OCI-LY1 (cell line): Measurements from ENCODE around the gene GRAP2.

Source experiments
- H2AFZ ChIP-seq: fragments of 200-600 bp; sonication (generic), shearing (Covaris generic); 2 replicates; pipeline ENCODE4 v1.6.0; 2014; ENCODE audit warnings: antibody characterized with exemption, mild to moderate bottlenecking, low read length
- H3F3A ChIP-seq: fragments of 200-600 bp; sonication (generic), shearing (Covaris generic); 2 replicates; pipeline ENCODE4 v1.6.0; 2014; ENCODE audit warnings: mild to moderate bottlenecking, antibody characterized with exemption, low read length, moderate library complexity; ENCODE audit not compliant: insufficient read depth
- H3K27ac ChIP-seq: fragments of 200-600 bp; sonication (generic); 2 replicates; pipeline ENCODE4 v1.5.1; 2014; ENCODE audit warnings: low read length, mixed run types, mild to moderate bottlenecking, low read depth; ENCODE audit not compliant: poor library complexity, severe bottlenecking
- H3K27me3 ChIP-seq: fragments of 200-600 bp; sonication (generic); 2 replicates; pipeline ENCODE4 v1.6.0; 2014; ENCODE audit warnings: antibody characterized with exemption, mild to moderate bottlenecking, low read length, moderate library complexity; ENCODE audit not compliant: insufficient read depth
- H3K36me3 ChIP-seq: fragments of 200-600 bp; sonication (generic); 2 replicates; pipeline ENCODE4 v1.6.1; 2014; ENCODE audit warnings: mild to moderate bottlenecking, antibody characterized with exemption, low read length, moderate library complexity, mixed read lengths; ENCODE audit not compliant: insufficient read depth
- H3K4me1 ChIP-seq: fragments of 200-600 bp; sonication (generic); 2 replicates; pipeline ENCODE4 v1.5.1; 2014; ENCODE audit warnings: mild to moderate bottlenecking, low read length, moderate library complexity; ENCODE audit not compliant: insufficient read depth, severe bottlenecking
- H3K4me2 ChIP-seq: fragments of 200-600 bp; sonication (generic), shearing (Covaris generic); 2 replicates; pipeline ENCODE4 v1.6.1; 2014; ENCODE audit warnings: low read length
- H3K4me3 ChIP-seq: fragments of 200-600 bp; sonication (generic); 2 replicates; pipeline ENCODE4 v1.5.1; 2014; ENCODE audit warnings: low read length, low read depth, mild to moderate bottlenecking, mixed read lengths; ENCODE audit not compliant: poor library complexity, severe bottlenecking
- H3K79me2 ChIP-seq: fragments of 200-600 bp; shearing (Covaris generic); 2 replicates; pipeline ENCODE4 v1.6.1; 2016; ENCODE audit warnings: mixed run types, low read length, mixed read lengths; ENCODE audit not compliant: insufficient read depth
- H3K9ac ChIP-seq: fragments of 200-600 bp; sonication (generic), shearing (Covaris generic); 2 replicates; pipeline ENCODE4 v1.6.1; 2014; ENCODE audit warnings: mild to moderate bottlenecking, low read length, mixed read lengths
- H3K9me2 ChIP-seq: fragments of 200-600 bp; sonication (generic), shearing (Covaris generic); 2 replicates; pipeline ENCODE4 v1.6.1; 2014; ENCODE audit warnings: low read depth, mild to moderate bottlenecking, low read length, mixed read lengths
- H3K9me3 ChIP-seq: fragments of 200-600 bp; shearing (Covaris generic); 2 replicates; pipeline ENCODE4 v1.6.1; 2014; ENCODE audit warnings: low read length, mixed read lengths
- H4K20me1 ChIP-seq: fragments of 200-600 bp; sonication (generic), shearing (Covaris generic); 2 replicates; pipeline ENCODE4 v1.6.0; 2016; ENCODE audit warnings: mild to moderate bottlenecking, low read length; ENCODE audit not compliant: insufficient read depth
- CTCF ChIP-seq: fragments of 200-600 bp; sonication (generic), shearing (Covaris generic); IDR thresholded peaks from 2 replicates; pipeline ENCODE4 v1.5.1; 2017; ENCODE audit warnings: mild to moderate bottlenecking, antibody characterized with exemption, low read length, moderate library complexity, mixed read lengths
- EZH2 ChIP-seq: fragments of 200-600 bp; sonication (generic), shearing (Covaris generic); IDR thresholded peaks from 2 replicates; pipeline ENCODE4 v1.8.0; 2017; ENCODE audit warnings: borderline replicate concordance, mixed run types, mild to moderate bottlenecking, antibody characterized with exemption, low read length, moderate library complexity, mixed read lengths

The GRAP2 gene

GRCh38 chr22:39958949-39959639, 58.2 kb downstream of the GRAP2 start:
- no peaks in the 10 kb centered on the region for H3K9me2 ChIP-seq
- no peak overlapping the region for H3K4me2 ChIP-seq
- no peaks in the 10 kb centered on the region for H3F3A ChIP-seq
- no peaks in the 10 kb centered on the region for H3K36me3 ChIP-seq
- no peaks in the 10 kb centered on the region; the same call in 1 of the 2 replicates for H3K27me3 ChIP-seq
- no peak overlapping the region for H3K9ac ChIP-seq
- no peaks in the 10 kb centered on the region for H3K79me2 ChIP-seq
- H3K27ac ChIP-seq = no peak overlapping the region
- no peak overlapping the region for H3K4me3 ChIP-seq
- no peak for TF ChIP-seq EZH2
- no peak for TF ChIP-seq CTCF
- no peaks in the 10 kb centered on the region for H3K9me3 ChIP-seq
- H2AFZ ChIP-seq = no peak overlapping the region
- no peaks in the 10 kb centered on the region for H3K4me1 ChIP-seq
- no peaks in the 10 kb centered on the region for H4K20me1 ChIP-seq

GRCh38 chr22:39959640-39960447, 59.0 kb downstream of the GRAP2 start, which contains the start of gene TMA7B:
TMA7B (plus strand) TSS chr22:39960397; CDS start chr22:39964375, 3,978 bp downstream.
- H3K79me2 ChIP-seq = no peaks in the 10 kb centered on the region
- no peak for TF ChIP-seq CTCF
- no peak for TF ChIP-seq EZH2
- H3K9ac ChIP-seq = no peak within 1 kb of the TSS
- no peak within 1 kb of the TSS for H3K27ac ChIP-seq
- no peak within 1 kb of the TSS for H3K4me2 ChIP-seq
- H3K9me2 ChIP-seq = no peaks in the 10 kb centered on the region
- H3F3A ChIP-seq = no peaks in the 10 kb centered on the region
- H2AFZ ChIP-seq = no peak within 1 kb of the TSS
- H3K36me3 ChIP-seq = no peaks in the 10 kb centered on the region
- no peaks in the 10 kb centered on the region for H3K9me3 ChIP-seq
- H4K20me1 ChIP-seq = no peaks in the 10 kb centered on the region
- H3K4me3 ChIP-seq = no peak within 1 kb of the TSS
- no peaks in the 10 kb centered on the region for H3K4me1 ChIP-seq
- H3K27me3 ChIP-seq = no peaks in the 10 kb centered on the region; the same call in 1 of the 2 replicates

GRCh38 chr22:39960791-39961746, 60.2 kb downstream of the GRAP2 start:
- no peaks in the 10 kb centered on the region for H3K9me2 ChIP-seq
- H3K4me3 ChIP-seq = no peak overlapping the region
- no peaks in the 10 kb centered on the region for H4K20me1 ChIP-seq
- no peaks in the 10 kb centered on the region; the same call in 1 of the 2 replicates for H3K27me3 ChIP-seq
- no peak overlapping the region for H2AFZ ChIP-seq
- no peak overlapping the region for H3K9ac ChIP-seq
- no peaks in the 10 kb centered on the region for H3K36me3 ChIP-seq
- no peaks in the 10 kb centered on the region for H3K79me2 ChIP-seq
- no peak overlapping the region for H3K4me2 ChIP-seq
- H3K9me3 ChIP-seq = no peaks in the 10 kb centered on the region
- H3F3A ChIP-seq = no peaks in the 10 kb centered on the region
- H3K4me1 ChIP-seq = no peaks in the 10 kb centered on the region
- TF ChIP-seq EZH2 = no peak
- TF ChIP-seq CTCF = no peak
- H3K27ac ChIP-seq = no peak overlapping the region
